OCI-LY7 (cell line): ENCODE results near the gene DENND4A. TPM values are rescaled to one million over a fixed set of nuclear protein-coding genes. Genes with fewer than 3 reads are reported as not detected.

Experiments
- BruUV-seq: library from RNA; stranded (reverse); fragments of 400-500 nt; replicated peaks from 2 replicates; lab custom pipeline; 2021; lab: Mats Ljungman, UMichigan
- CTCF ChIA-PET: fragments of 300-600 bp; sonication (Branson Sonifier 250); formaldehyde crosslinking; loops from one replicate; lab custom pipeline; 2022; ENCODE audit warnings: antibody characterized with exemption; ENCODE audit not compliant: unreplicated experiment; lab: Charles Lee
- POLR2A ChIA-PET: fragments of 300-600 bp; sonication (Branson Sonifier 250); formaldehyde crosslinking; loops from one replicate; lab custom pipeline; 2022; ENCODE audit warnings: antibody characterized with exemption; lab: Charles Lee
- DNase-seq: peaks from one replicate; pipeline ENCODE4 v3.0.0-alpha.2; 2015; ENCODE audit warnings: low spot score
- H2AFZ ChIP-seq: fragments of 200-600 bp; sonication (generic), shearing (Covaris generic); 2 replicates; pipeline ENCODE4 v1.6.1; 2014; ENCODE audit warnings: mild to moderate bottlenecking, antibody characterized with exemption, low read length, moderate library complexity
- H3K27ac ChIP-seq: fragments of 200-600 bp; sonication (generic); 2 replicates; pipeline ENCODE4 v1.5.1; 2014; ENCODE audit warnings: mixed run types, low read depth, mild to moderate bottlenecking, moderate library complexity, low read length, inconsistent platforms; ENCODE audit not compliant: poor library complexity, severe bottlenecking
- H3K36me3 ChIP-seq: fragments of 200-600 bp; sonication (generic); 2 replicates; pipeline ENCODE4 v1.6.1; 2014; ENCODE audit warnings: mild to moderate bottlenecking, antibody characterized with exemption, low read length, moderate library complexity, mixed read lengths; ENCODE audit not compliant: insufficient read depth
- H3K4me1 ChIP-seq: fragments of 200-600 bp; sonication (generic); 2 replicates; pipeline ENCODE4 v1.5.1; 2014; ENCODE audit warnings: mild to moderate bottlenecking, low read length; ENCODE audit not compliant: insufficient read depth, poor library complexity, severe bottlenecking
- H3K4me2 ChIP-seq: fragments of 200-600 bp; sonication (generic); 2 replicates; pipeline ENCODE4 v1.6.1; 2014; ENCODE audit warnings: mild to moderate bottlenecking, low read length
- H3K4me3 ChIP-seq: fragments of 200-600 bp; sonication (generic); 2 replicates; pipeline ENCODE4 v1.5.1; 2014; ENCODE audit warnings: mild to moderate bottlenecking, low read depth, low read length; ENCODE audit not compliant: poor library complexity, severe bottlenecking
- H3K79me2 ChIP-seq: fragments of 200-600 bp; sonication (generic); 2 replicates; pipeline ENCODE4 v1.6.1; 2016; ENCODE audit warnings: low read depth, mild to moderate bottlenecking, low read length, moderate library complexity, mixed read lengths; ENCODE audit not compliant: insufficient read depth
- H3K9me2 ChIP-seq: fragments of 200-600 bp; sonication (generic); 2 replicates; pipeline ENCODE4 v1.6.1; 2016; ENCODE audit warnings: mild to moderate bottlenecking, low read length, mixed read lengths; ENCODE audit not compliant: insufficient read depth
- H3K9me3 ChIP-seq: fragments of 200-600 bp; sonication (generic); 2 replicates; pipeline ENCODE4 v1.6.1; 2014; ENCODE audit warnings: mild to moderate bottlenecking, mixed run types, low read length, mixed read lengths
- H4K20me1 ChIP-seq: fragments of 200-600 bp; sonication (generic); 2 replicates; pipeline ENCODE4 v1.6.1; 2014; ENCODE audit warnings: mild to moderate bottlenecking, antibody characterized with exemption, low read length, moderate library complexity, mixed read lengths; ENCODE audit not compliant: insufficient read depth
- CTCF ChIP-seq: fragments of 200-600 bp; sonication (generic); conservative IDR thresholded peaks from 2 replicates; pipeline ENCODE4 v1.5.1; 2014; ENCODE audit warnings: mild to moderate bottlenecking, antibody characterized with exemption, low read length, moderate library complexity, mixed read lengths
- EZH2phosphoT487 ChIP-seq: fragments of 200-600 bp; sonication (generic); IDR thresholded peaks from 2 replicates; pipeline ENCODE4 v1.6.1; 2018; ENCODE audit warnings: low read depth, borderline replicate concordance, mild to moderate bottlenecking, mixed run types, antibody characterized with exemption, low read length, moderate library complexity, mixed read lengths
- intact Hi-C: fragments of 100-400 bp; cut with micrococcal nuclease; formaldehyde crosslinking; loops from one replicate; pipeline ENCODE4 v1.10.0; 2022; ENCODE audit not compliant: unreplicated experiment
- total RNA-seq, 2 experiments: library from RNA; depleted of rRNA in 1 of 2; stranded (reverse); fragments of >200 nt in 1 of 2; shearing (Covaris generic) in 1 of 2; gene quantifications; 2 replicates each; pipeline ENCODE4 v1.2.3, GENCODE V29; 2014 to 2022

Gene DENND4A
- total RNA-seq, 2 experiments from 2014 or later, result 42.7 to 86.5 TPM

- TF ChIP-seq CTCF, result no peak
- TF ChIP-seq EZH2phosphoT487, result no peak
- Histone ChIP-seq H4K20me1 (no peaks in the 10 kb centered on the region), H3K4me3 (no peak overlapping the region), H2AFZ (no peak overlapping the region; the same call in 1 of the 2 replicates), H3K4me1 (peaks cover 22% of the 10 kb centered on the region), H3K36me3 (no peaks in the 10 kb centered on the region), H3K9me2 (no peaks in the 10 kb centered on the region), H3K79me2 (no peaks in the 10 kb centered on the region), H3K4me2 (no peak overlapping the region), H3K9me3 (no peaks in the 10 kb centered on the region), H3K27ac (no peak overlapping the region)
- DNase-seq, result no peak
- POLR2A ChIA-PET, result interaction anchor here (0.6 to 1.7 kb wide), 2 partner anchors 10 to 320 kb away, joined by 3 to 4 read pairs; no protein-coding TSS in a partner anchor
- CTCF ChIA-PET, result interaction anchor here (1.0 kb wide), 1 partner anchor 12 kb away, joined by 3 read pairs; no protein-coding TSS in a partner anchor
- BruUV-seq, result no TSS peak
- intact Hi-C loops, result loop anchor here (2.0 kb wide), 1 partner anchor 217 kb away; no protein-coding TSS in a partner anchor
These were observed 152.6 kb downstream of the DENND4A start for GRCh38 chr15:65639509-65639908.

GRCh38 chr15:65638681-65639089, 153.4 kb downstream of the DENND4A start:
- Histone ChIP-seq H3K9me3 (no peaks in the 10 kb centered on the region), H3K27ac (no peak overlapping the region), H3K9me2 (no peaks in the 10 kb centered on the region), H3K4me1 (peaks cover 23% of the 10 kb centered on the region), H3K4me2 (peak overlapping the region; percentile 41), H3K36me3 (no peaks in the 10 kb centered on the region), H3K79me2 (no peaks in the 10 kb centered on the region), H2AFZ (peak overlapping the region; percentile 48; the same call in 1 of the 2 replicates), H4K20me1 (no peaks in the 10 kb centered on the region), H3K4me3 (no peak overlapping the region)
- BruUV-seq, result no TSS peak
- peak; percentile 83 for DNase-seq
- intact Hi-C loops, result loop anchor here (1.0 to 2.0 kb wide), 2 partner anchors 191 to 218 kb away; no protein-coding TSS in a partner anchor
- TF ChIP-seq CTCF (peak; percentile 98), EZH2phosphoT487 (no peak)
- ChIA-PET CTCF (interaction anchor here (0.9 to 1.4 kb wide), 4 partner anchors 13 to 224 kb away, joined by 3 to 5 read pairs (median 3); no protein-coding TSS in a partner anchor), POLR2A (interaction anchor here (0.7 to 1.7 kb wide), 2 partner anchors 10 to 19 kb away, joined by 3 to 4 read pairs; no protein-coding TSS in a partner anchor)

GRCh38 chr15:65638109-65638508, 154.0 kb downstream of the DENND4A start:
- BruUV-seq, result no TSS peak
- H3K27ac ChIP-seq, result no peak overlapping the region

More at GRCh38 chr15:65638109-65638508, 154.0 kb downstream of the DENND4A start:
- ChIA-PET POLR2A (interaction anchor here (0.6 to 1.7 kb wide), 3 partner anchors 11 to 286 kb away, joined by 3 to 6 read pairs (median 4); no protein-coding TSS in a partner anchor), CTCF (interaction anchor here (0.8 to 1.4 kb wide), 5 partner anchors 11 to 225 kb away, joined by 3 to 5 read pairs (median 3); no protein-coding TSS in a partner anchor)
- Histone ChIP-seq H3K4me1 (peaks cover 23% of the 10 kb centered on the region), H3K4me2 (peak overlapping the region; percentile 41), H2AFZ (no peak overlapping the region; the same call in 1 of the 2 replicates), H3K79me2 (no peaks in the 10 kb centered on the region), H4K20me1 (no peaks in the 10 kb centered on the region), H3K4me3 (no peak overlapping the region), H3K9me2 (no peaks in the 10 kb centered on the region), H3K9me3 (no peaks in the 10 kb centered on the region), H3K36me3 (no peaks in the 10 kb centered on the region)
- TF ChIP-seq EZH2phosphoT487 (no peak), CTCF (no peak)
- intact Hi-C loops, result loop anchor here (1.0 to 2.0 kb wide), 2 partner anchors 191 to 219 kb away; no protein-coding TSS in a partner anchor
- no peak for DNase-seq
